NCI-H2196 treated with DMSO at 0.1 percent for 48 hours (cell line): ENCODE data around the gene NMRK2.
"Not testable (repeated sequence)": the region's sequence is repeated elsewhere in the genome, so short reads cannot be mapped to it uniquely, and the experiment has no call there.

ENCODE experiments used
- DNase-seq: peaks from one replicate; lab custom pipeline; 2025; ENCODE audit not compliant: unreplicated experiment; lab: John Stamatoyannopoulos, UW

The NMRK2 gene

DNA sequence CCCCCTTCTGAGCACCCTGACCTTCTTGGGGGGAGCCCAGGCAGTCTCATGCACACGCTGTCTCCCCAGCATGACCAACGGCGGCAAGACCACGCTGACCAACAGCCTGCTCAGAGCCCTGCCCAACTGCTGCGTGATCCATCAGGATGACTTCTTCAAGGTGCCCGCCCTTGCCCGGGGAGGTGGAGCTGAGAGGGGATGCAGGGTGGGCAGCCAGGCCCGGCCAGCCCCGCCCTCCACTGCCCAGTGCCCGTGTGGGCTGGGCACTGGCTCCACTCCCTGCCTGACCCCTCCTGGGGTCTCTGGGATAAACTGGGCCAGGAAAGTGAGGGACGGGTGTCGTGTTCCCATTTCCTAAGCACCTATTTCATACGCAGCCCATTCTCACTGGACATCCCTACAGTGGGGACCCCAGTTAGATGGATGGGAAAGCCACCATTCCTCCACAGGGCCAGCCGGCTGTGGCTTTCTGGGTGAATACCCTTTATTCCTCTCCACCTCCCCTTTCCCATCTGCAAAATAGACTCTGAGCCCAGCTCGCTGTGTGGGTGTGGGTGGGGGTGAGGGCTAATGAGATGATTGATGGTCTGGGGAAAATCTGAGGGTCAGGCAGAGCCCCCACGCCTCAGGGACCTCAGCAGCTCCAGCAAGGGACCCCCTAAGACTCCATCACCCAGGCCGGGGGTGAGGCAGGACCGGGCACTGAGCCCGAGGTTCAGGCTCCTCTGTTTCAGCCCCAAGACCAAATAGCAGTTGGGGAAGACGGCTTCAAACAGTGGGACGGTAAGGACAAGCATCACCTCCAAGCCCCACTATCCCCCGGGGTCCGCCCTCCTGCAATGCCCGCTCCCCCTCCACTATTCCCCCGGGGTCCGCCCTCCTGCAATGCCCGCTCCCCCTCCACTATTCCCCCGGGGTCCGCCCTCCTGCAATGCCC, 3.9 kb downstream of the NMRK2 start:
- no peak for DNase-seq

DNA sequence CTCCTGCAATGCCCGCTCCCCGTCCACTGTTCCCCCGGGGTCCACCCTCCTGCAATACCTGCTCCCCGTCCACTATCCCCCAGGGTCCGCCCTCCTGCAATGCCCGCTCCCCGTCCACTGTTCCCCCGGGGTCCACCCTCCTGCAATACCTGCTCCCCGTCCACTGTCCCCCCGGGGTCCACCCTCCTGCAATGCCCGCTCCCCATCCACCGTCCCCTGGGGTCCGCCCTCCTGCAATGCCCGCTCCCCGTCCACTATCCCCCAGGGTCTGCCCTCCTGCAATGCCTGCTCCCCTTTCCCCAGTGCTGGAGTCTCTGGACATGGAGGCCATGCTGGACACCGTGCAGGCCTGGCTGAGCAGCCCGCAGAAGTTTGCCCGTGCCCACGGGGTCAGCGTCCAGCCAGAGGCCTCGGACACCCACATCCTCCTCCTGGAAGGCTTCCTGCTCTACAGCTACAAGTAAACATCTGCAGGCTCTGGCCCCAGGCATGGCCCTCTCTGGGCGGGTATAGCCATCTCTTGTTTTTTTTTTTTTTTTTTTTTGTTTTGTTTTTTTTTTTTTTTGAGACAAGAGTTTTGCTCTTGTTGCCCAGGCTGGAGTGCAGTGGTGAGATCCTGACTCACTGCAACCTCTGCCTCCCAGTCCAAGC, 5.6 kb downstream of the NMRK2 start:
- not testable (repeated sequence) for DNase-seq

GRCh38 chr19:3942790-3943409, 10.0 kb downstream of the NMRK2 start:
- DNase-seq: no peak

GRCh38 chr19:3944018-3944721, 11.3 kb downstream of the NMRK2 start:
- DNase-seq: no peak

- DNase-seq: no peak
These were observed 13.0 kb downstream of the NMRK2 start for GRCh38 chr19:3945838-3946237.

- not testable (repeated sequence) for DNase-seq
These were observed 14.6 kb downstream of the NMRK2 start for GRCh38 chr19:3947316-3947933.

DNA sequence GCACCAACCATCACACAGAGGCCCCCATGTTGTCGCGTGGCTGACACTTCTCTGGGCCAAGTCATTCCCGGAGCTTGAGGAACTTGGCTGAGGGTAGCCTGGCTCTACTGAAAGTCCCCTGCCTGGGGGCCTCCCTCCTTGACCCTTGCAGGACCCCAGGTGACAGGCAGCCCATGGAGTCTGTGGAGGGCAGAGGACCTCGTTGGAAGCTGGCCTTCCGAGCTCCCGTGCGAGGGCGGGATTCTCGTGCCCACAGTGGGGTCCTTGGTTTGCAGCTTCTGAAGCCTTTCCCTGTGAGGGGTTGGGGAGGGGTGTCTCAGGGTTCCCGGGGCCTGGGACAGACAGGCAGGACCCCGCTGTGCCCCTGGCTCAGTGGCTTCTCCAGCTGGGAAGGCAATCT, 16.4 kb downstream of the NMRK2 start:
- no peak for DNase-seq

DNA sequence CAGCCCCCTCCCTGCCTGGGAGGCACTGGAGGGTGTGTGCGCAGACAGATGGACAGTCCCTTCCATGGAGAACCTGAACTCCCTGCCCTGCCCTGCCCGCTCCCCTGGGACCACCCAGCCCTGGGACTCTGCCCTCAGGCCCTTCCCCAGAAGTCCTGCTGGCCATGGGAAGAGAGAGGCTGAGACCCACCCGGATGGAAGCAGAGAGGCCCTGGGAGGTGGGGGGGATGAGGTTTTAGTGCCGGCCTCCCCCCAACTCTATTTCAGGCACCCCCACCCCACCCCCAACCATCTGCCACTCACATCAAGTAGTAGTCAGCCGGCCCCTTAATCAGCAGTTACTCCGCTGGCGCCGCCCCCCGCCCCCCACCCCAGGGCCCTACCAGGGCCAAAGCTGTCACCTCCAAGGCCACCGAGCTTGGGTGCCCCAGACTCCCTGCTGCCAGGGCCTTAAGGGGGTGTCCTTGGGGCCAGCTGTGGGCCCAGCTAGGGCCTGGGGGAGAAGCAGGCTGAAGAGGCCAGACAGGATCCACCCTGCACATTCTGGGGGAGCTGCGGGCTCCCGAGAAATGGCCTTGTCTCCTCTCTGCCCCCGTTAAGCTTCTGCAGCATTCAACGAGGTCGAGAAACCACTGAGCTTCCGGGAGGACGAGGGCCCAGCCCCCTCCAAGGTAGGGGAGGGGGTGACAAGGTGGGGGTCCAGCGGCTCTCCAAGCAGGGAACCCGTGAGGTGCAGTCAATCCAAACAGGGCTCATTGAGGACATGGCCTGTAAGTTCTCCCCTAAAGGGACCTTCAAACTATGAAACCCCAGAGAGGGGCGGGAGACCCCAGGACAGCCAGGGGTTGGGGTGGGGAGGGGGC, 17.4 kb downstream of the NMRK2 start:
- no peak for DNase-seq

DNA sequence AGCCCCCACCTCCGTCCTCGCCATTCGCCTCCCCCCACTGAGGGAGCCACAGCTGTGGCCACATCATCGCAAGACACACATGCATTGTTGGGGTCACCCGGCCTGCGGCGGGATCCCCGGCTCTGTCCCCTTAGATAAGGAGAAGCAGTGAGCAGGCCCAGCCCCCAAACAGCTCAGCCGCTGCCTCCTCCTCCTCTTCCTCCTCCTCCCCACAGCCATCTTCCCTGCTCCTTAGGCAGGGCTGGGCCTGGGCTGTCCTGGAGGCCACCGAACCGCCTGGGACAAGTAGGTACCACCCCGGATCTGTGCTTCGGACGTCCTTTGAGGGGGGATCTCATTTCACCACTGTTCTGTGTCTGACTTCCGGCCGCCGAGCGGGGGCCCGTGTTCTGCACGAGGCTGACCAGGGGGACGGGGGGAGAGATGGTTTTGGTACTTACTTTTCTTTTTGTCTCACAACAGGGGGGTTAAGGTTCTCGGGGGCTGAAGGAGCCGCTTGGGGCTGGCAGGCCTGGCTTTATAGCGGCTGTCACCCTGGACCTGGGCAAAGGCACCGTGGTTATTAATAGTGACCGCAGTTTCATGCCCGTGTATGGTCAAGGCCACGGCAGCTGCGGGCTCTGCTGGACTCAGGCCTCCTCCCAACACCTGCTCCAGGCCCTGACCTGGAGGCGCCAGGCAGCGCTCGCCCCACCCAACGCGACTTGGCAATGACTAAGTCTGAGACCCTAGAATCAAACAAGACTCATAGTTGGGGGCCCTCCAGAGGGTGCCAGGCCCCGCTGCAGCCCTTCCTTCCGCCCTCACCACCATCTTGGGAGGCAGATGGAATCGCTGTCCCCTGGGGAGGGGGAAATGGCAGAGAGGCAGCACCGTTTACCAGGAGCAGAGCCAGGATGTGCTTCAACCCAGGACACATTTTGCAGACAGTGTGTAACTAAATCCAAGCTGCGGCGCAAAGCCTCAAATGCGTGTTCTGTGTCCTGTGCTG, 18.3 kb downstream of the NMRK2 start:
- DNase-seq: no peak

DNA sequence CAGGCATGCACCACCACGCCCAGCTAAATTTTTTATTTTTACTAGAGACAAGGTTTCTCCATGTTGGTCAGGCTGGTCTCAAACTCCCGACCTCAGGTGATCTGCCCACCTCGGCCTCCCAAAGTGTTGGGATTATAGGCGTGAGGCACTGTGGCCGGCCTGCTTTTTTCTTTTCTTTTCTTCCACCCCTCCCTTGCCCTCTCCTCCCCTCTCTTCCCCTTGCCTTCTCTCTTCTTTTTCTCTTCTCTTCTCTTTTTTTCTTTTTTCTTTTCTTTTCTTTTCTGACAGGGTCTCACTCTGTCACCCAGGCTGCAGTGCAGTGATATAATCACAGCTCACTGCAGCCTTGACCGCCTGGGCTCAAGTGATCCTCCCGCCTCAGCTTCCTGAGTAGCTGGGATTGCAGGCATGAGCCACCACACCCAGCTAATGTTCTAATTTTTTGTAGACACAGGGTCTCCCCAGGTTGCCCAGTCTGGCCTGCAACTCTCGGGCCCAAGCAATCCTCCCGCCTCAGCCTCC, 19.9 kb downstream of the NMRK2 start:
- not testable (repeated sequence) for DNase-seq

DNA sequence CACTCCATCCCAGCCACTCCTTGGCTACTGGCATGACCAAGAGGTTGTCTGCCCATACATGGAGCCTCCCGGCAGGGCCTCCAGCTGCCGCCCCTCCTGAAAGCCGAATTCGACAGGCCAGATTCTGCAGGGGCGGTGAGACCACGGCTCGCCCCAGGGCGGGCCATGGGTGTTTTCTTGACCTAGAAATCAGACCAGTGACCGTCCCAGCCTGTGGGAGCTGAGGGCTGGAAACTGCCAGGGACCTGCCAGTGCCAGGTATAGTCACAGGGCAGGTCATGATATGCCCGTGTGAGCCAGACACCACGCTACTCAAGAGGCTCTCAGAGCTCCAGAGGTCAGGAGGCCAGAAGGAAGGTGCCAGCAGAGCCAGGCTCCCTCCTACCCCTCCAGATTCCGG, 21.2 kb downstream of the NMRK2 start:
- DNase-seq: no peak

DNA sequence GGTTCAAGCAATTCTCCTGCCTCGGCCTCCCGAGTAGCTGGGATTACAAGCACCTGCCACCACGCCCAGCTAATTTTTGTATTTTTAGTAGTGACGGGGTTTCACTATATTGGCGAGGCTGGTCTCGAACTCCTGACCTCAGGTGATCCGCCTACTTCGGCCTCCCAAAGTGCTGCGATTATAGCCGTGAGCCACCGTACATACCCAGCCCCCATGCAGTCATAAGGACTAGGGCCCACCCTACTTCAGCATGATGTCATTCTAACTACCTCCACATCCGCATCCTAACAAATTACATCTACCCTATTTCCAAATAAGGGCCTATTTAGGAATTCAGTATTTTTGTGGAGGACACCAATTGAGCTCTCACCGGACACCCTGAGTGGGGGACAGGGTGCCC, 22.4 kb downstream of the NMRK2 start:
- DNase-seq: not testable (repeated sequence)

GRCh38 chr19:3955688-3956087, 22.8 kb downstream of the NMRK2 start:
- no peak for DNase-seq

DNA sequence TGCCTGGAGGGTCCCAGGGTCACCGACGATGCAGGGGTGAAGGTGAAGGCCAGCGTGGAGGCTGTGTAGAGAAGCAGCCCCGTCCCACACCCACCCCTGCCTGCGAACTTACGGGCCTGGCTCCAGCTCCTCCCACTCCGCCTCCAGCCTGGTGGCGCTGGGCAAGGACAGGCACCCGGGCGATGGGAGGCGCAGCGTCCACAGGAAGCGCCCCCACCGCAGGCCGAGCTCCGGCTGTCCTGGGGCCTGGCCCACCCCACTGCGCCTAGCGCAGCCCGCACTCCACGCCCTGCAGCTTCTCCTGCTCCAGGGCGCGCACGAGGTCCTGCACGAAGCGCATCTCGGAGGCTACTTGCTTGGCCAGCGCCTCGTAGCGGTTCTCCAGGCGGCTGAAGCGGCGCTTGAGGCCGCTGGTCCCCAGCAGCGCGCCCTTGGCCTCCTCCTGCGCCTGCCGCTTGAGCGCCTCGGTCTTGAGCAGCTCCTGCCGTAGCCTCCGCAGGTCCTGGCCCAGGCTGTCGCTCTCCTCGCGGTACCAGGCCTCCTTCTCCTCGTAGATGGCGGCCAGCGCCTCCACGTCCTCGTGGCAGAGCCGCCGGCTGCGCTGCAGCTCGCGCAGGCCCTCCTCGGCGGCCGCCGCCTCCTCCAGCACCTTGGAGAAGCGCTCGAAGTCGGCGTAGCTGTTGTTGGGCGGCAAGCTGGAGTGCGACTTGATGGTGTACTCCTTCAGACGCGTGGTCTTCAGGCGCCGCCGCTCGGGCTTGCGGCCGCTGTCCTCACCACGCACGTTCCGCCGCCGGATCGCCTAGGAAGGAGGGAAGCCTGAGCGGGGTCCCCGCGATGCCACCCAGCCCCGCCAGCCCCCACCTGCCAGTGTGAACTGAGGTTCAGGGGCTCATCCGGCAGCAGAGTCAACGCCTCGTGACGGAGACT, 26.2 kb downstream of the NMRK2 start:
- DNase-seq: no peak

DNA sequence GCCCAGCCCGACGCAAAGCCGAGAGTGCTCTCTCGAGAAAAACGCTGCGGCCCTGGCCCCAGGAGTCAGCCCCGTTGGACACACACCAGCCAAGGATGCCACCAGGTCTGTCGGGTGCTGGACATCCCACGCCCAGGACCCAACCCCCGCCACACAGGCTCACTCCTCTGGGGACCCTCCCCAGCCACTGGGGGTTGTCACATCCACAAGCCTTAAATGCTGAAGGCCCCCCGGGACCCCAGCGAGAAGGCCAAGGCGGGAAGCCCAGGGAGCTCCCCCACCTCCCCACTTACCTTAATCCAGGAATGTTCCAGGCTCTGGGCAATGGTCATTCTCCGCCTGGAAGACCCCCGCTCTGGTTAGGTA, 26.9 kb downstream of the NMRK2 start:
- DNase-seq: no peak

DNA sequence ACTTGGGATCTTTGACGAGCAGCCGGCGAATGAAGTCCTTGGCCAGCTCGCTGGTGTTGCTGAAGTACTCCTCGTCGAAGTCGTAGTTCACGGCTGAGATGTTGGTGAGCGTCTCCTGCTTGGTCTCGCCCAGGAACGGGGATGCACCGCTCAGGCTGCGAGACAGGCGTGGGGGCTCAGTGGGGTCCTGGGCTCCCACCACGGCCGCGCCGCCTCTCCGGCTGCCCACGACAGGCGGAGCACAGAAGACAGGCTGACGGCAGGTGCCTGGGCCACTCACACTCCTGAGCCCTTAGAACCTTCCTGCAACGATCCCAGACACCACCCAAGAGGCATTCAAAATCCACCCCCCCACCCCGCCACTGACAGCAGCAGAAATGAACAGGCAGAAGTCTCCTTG, 28.1 kb downstream of the NMRK2 start:
- DNase-seq: no peak

DNA sequence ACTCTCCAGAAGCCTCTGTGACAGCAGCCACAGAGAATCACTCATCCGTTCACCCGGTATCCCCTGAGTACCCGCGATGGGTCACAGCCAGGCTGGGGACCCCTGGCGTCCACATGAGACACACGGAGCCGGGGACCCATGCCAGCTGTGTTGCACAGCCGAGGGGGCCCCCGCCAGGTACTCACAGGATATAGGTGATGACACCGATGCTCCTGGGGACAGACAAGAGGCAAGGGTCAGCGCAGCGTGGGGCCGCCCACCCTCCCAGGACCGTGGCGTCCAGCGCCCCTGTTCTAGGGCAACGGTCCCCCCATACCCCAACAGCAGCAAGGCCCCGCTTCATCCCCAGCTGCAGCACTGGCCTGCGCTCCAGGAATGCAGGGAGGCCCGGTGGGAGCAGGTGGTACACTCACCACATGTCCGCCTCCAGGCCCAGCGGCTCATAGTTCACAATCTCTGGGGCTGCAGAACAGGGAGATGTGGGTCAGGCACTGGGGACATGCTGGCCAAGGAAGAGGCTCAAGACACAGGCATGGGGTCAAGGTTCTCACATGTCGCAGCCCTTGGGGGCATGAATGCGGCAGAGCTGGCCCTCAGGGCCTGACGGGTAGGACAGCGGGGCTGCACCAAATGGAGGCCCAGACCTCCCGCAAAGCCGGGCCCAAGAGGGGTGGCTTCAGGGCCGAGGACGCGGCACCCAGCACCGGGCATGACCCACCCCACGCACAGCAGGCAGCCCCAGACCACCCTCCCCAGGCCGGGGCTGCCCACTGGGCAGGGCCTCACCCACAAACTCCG, 30.8 kb downstream of the NMRK2 start:
- no peak for DNase-seq
